HepG2 (cell line): ENCODE results near the gene POU2F2. TPM values are rescaled to one million over a fixed set of nuclear protein-coding genes. Genes with fewer than 3 reads are reported as not detected.

Source experiments
- ATF1 ChIP-seq: IDR thresholded peaks from 2 replicates; pipeline ENCODE4 v1.6.1; 2016; ENCODE audit warnings: mild to moderate bottlenecking, control low read depth
- CBX1 ChIP-seq: IDR thresholded peaks from one replicate; pipeline ENCODE4 v1.6.1; 2016; ENCODE audit warnings: antibody characterized with exemption, low read depth
- ETV5 ChIP-seq: IDR thresholded peaks from 2 replicates; pipeline ENCODE4 v1.6.1; 2018; ENCODE audit warnings: missing biosample characterization, missing genetic modification reagents, inconsistent platforms, borderline replicate concordance
- HDAC6 ChIP-seq: fragments of 200-600 bp; sonication (generic); IDR thresholded peaks from 2 replicates; pipeline ENCODE4 v1.7.0; 2017; ENCODE audit warnings: mild to moderate bottlenecking, antibody characterized with exemption, low read length, low read depth
- HES4 ChIP-seq: sonication (generic); formaldehyde crosslinking; IDR thresholded peaks from 2 replicates; pipeline ENCODE4 v1.9.0; 2021; ENCODE audit warnings: mild to moderate bottlenecking, missing genetic modification reagents, borderline replicate concordance
- MED1 ChIP-seq: sonication (generic); formaldehyde crosslinking; IDR thresholded peaks from 2 replicates; pipeline ENCODE4 v1.4.0; 2020; ENCODE audit warnings: missing genetic modification reagents
- MZF1 ChIP-seq: sonication (generic); formaldehyde crosslinking; IDR thresholded peaks from 2 replicates; pipeline ENCODE4 v1.8.1; 2023; ENCODE audit warnings: mild to moderate bottlenecking, missing genetic modification reagents, borderline replicate concordance
- PLRG1 ChIP-seq: fragments of 450-650 bp; conservative IDR thresholded peaks from 2 replicates; pipeline ENCODE4 v1.6.1; 2016
- PTBP1 ChIP-seq: fragments of 200-400 bp; formaldehyde crosslinking; IDR thresholded peaks from 2 replicates; pipeline ENCODE4 v1.6.1; 2018; ENCODE audit warnings: low read length, low read depth; ENCODE audit not compliant: poor library complexity, severe bottlenecking
- RFX1 ChIP-seq: fragments of 450-650 bp; IDR thresholded peaks from 2 replicates; pipeline ENCODE4 v1.6.1; 2017
- SMAD3 ChIP-seq: sonication (generic); formaldehyde crosslinking; IDR thresholded peaks from 2 replicates; pipeline ENCODE4 v1.4.0; 2020; ENCODE audit warnings: missing genetic modification reagents
- SNAI1 ChIP-seq: sonication (generic); formaldehyde crosslinking; IDR thresholded peaks from 2 replicates; pipeline ENCODE4 v1.5.0; 2020; ENCODE audit warnings: mild to moderate bottlenecking, missing genetic modification reagents, borderline replicate concordance
- ZNF124 ChIP-seq: sonication (generic); formaldehyde crosslinking; IDR thresholded peaks from 2 replicates; pipeline ENCODE4 v1.4.0; 2020; ENCODE audit warnings: missing genetic modification reagents
- ZNF33B ChIP-seq: sonication (generic); formaldehyde crosslinking; IDR thresholded peaks from 2 replicates; pipeline ENCODE4 v1.5.1; 2020; ENCODE audit warnings: mild to moderate bottlenecking, missing genetic modification reagents
- ZNF562 ChIP-seq: sonication (generic); formaldehyde crosslinking; IDR thresholded peaks from 2 replicates; pipeline ENCODE4 v1.8.0; 2022; ENCODE audit warnings: missing genetic modification reagents, borderline replicate concordance
- ZNF709 ChIP-seq: sonication (generic); formaldehyde crosslinking; IDR thresholded peaks from 2 replicates; pipeline ENCODE4 v1.5.0; 2020; ENCODE audit warnings: mild to moderate bottlenecking, missing genetic modification reagents
- ZSCAN12 ChIP-seq: sonication (generic); formaldehyde crosslinking; IDR thresholded peaks from 2 replicates; pipeline ENCODE4 v1.9.0; 2021; ENCODE audit warnings: mild to moderate bottlenecking, missing genetic modification reagents
- ZSCAN25 ChIP-seq: sonication (generic); formaldehyde crosslinking; IDR thresholded peaks from 2 replicates; pipeline ENCODE4 v1.8.0; 2022; ENCODE audit warnings: mild to moderate bottlenecking, missing genetic modification reagents
- ZSCAN9 ChIP-seq: IDR thresholded peaks from 2 replicates; pipeline ENCODE4 v1.6.1; 2016; ENCODE audit warnings: borderline replicate concordance
- polyA plus RNA-seq, 8 experiments: library from polyadenylated mRNA; depleted of rRNA in 3 of 8; stranded (reverse) in 7 of 8; unstranded in 1 of 8; fragments of >200 nt; fragmentation: Illumina TruSeq in 4 of 8; extraction: Trizol in 4 of 8; gene quantifications; 2 replicates each; pipeline versions ENCODE4 v1.2.1 to v1.2.3, GENCODE V29; 2011 to 2016; ENCODE audit warnings: low read depth in 4 of 8, missing spikeins in 1 of 8, mixed read lengths in 1 of 8; ENCODE audit not compliant: insufficient read depth in 1 of 8
- total RNA-seq, 5 experiments: library from RNA; depleted of rRNA; stranded (reverse); fragments of >200 nt; fragmentation: Illumina TruSeq; extraction: Trizol; gene quantifications; 2 replicates each; pipeline ENCODE4 v1.2.3, GENCODE V29; 2016; ENCODE audit warnings: low read depth in 1 of 5
- TF ChIP-seq, protein P1 (sequence below): sonication (generic); formaldehyde crosslinking; IDR thresholded peaks from 2 replicates; pipeline ENCODE4 v1.5.1; 2020; ENCODE audit warnings: mild to moderate bottlenecking, moderate library complexity, missing genetic modification reagents
- TF ChIP-seq, protein P2 (sequence below): sonication (generic); formaldehyde crosslinking; IDR thresholded peaks from 2 replicates; pipeline ENCODE4 v1.4.0; 2020; ENCODE audit warnings: missing genetic modification reagents
- TF ChIP-seq, protein P3 (sequence below): sonication (generic); formaldehyde crosslinking; IDR thresholded peaks from 2 replicates; pipeline ENCODE4 v1.4.0; 2020; ENCODE audit warnings: mild to moderate bottlenecking, missing genetic modification reagents, borderline replicate concordance
- TF ChIP-seq, protein P4 (sequence below): sonication (generic); formaldehyde crosslinking; IDR thresholded peaks from 2 replicates; pipeline ENCODE4 v1.5.0; 2020; ENCODE audit warnings: missing genetic modification reagents, mild to moderate bottlenecking, borderline replicate concordance

The POU2F2 gene
- total and polyA plus RNA-seq, 2 of the 13 experiments (the other 11 are each of a cell fraction or from before 2014, with no cell fraction given) = 0.09 to 0.17 TPM

DNA sequence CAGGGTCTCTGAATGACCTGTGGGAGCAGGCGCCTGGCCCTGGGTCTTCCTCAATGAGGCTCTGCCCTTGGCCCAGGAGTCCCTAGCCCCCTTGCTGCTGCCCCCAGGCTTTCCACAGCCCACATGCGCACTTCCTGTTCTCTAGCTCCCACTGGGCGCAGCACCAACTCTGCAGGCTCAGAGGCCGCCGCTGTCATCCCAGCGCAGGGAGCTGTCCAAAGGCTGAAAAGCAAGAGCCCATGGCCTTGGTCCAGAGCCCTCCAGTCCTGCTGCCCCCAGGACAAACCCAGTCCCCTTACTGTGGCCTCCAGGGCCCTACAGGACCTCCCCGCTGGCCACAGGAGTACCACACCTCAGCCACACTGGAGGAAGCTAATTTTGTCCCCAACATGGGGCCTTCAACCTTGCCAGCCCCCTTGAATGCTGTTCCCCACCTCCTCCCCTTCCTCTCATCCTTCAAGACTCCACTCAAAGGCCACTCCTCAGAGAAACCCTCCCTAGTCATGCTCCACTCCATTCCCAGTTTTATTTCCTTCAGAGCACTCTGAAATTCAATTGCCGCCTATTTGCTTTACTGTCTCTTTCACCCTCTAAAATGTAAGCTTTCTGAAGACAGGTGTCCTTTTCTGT is 8.0 kb upstream of the POU2F2 start (continued):
- TF ChIP-seq SMAD3 = 0 out of 2 replicates have a peak, but pooled peaks have one; percentile 68
- TF ChIP-seq, protein P1, sequence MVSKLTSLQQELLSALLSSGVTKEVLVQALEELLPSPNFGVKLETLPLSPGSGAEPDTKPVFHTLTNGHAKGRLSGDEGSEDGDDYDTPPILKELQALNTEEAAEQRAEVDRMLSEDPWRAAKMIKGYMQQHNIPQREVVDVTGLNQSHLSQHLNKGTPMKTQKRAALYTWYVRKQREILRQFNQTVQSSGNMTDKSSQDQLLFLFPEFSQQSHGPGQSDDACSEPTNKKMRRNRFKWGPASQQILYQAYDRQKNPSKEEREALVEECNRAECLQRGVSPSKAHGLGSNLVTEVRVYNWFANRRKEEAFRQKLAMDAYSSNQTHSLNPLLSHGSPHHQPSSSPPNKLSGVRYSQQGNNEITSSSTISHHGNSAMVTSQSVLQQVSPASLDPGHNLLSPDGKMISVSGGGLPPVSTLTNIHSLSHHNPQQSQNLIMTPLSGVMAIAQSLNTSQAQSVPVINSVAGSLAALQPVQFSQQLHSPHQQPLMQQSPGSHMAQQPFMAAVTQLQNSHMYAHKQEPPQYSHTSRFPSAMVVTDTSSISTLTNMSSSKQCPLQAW (CRISPR knock-in tag) = no peak
- TF ChIP-seq, protein P2, sequence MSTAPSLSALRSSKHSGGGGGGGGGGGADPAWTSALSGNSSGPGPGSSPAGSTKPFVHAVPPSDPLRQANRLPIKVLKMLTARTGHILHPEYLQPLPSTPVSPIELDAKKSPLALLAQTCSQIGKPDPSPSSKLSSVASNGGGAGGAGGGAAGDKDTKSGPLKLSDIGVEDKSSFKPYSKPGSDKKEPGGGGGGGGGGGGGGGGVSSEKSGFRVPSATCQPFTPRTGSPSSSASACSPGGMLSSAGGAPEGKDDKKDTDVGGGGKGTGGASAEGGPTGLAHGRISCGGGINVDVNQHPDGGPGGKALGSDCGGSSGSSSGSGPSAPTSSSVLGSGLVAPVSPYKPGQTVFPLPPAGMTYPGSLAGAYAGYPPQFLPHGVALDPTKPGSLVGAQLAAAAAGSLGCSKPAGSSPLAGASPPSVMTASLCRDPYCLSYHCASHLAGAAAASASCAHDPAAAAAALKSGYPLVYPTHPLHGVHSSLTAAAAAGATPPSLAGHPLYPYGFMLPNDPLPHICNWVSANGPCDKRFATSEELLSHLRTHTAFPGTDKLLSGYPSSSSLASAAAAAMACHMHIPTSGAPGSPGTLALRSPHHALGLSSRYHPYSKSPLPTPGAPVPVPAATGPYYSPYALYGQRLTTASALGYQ (CRISPR knock-in tag) = no peak
- TF ChIP-seq ZSCAN12 (CRISPR knock-in tag) = peak; percentile 88; the same call in 1 of the 2 replicates
- TF ChIP-seq PLRG1 = no peak
- TF ChIP-seq ZSCAN9 (CRISPR knock-in tag) = peak; percentile 93
- TF ChIP-seq, protein P3, sequence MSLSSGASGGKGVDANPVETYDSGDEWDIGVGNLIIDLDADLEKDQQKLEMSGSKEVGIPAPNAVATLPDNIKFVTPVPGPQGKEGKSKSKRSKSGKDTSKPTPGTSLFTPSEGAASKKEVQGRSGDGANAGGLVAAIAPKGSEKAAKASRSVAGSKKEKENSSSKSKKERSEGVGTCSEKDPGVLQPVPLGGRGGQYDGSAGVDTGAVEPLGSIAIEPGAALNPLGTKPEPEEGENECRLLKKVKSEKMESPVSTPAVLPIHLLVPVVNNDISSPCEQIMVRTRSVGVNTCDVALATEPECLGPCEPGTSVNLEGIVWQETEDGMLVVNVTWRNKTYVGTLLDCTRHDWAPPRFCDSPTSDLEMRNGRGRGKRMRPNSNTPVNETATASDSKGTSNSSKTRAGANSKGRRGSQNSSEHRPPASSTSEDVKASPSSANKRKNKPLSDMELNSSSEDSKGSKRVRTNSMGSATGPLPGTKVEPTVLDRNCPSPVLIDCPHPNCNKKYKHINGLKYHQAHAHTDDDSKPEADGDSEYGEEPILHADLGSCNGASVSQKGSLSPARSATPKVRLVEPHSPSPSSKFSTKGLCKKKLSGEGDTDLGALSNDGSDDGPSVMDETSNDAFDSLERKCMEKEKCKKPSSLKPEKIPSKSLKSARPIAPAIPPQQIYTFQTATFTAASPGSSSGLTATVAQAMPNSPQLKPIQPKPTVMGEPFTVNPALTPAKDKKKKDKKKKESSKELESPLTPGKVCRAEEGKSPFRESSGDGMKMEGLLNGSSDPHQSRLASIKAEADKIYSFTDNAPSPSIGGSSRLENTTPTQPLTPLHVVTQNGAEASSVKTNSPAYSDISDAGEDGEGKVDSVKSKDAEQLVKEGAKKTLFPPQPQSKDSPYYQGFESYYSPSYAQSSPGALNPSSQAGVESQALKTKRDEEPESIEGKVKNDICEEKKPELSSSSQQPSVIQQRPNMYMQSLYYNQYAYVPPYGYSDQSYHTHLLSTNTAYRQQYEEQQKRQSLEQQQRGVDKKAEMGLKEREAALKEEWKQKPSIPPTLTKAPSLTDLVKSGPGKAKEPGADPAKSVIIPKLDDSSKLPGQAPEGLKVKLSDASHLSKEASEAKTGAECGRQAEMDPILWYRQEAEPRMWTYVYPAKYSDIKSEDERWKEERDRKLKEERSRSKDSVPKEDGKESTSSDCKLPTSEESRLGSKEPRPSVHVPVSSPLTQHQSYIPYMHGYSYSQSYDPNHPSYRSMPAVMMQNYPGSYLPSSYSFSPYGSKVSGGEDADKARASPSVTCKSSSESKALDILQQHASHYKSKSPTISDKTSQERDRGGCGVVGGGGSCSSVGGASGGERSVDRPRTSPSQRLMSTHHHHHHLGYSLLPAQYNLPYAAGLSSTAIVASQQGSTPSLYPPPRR (CRISPR knock-in tag) = no peak
- no peak for TF ChIP-seq MZF1 (CRISPR knock-in tag)
- no peak for TF ChIP-seq RFX1
- no peak for TF ChIP-seq ZNF33B
- TF ChIP-seq ZNF562 (CRISPR knock-in tag) = no peak
- TF ChIP-seq PTBP1 = peak; percentile 54
- no peak for TF ChIP-seq HDAC6
- TF ChIP-seq ATF1 = no peak
- 0 out of 2 replicates have a peak, but pooled peaks have one; percentile 52 for TF ChIP-seq ZSCAN25 (CRISPR knock-in tag)
- TF ChIP-seq ZNF709 (CRISPR knock-in tag) = 0 out of 2 replicates have a peak, but pooled peaks have one; percentile 22
- 0 out of 2 replicates have a peak, but pooled peaks have one; percentile 32 for TF ChIP-seq MED1
- 0 out of 2 replicates have a peak, but pooled peaks have one; percentile 70 for TF ChIP-seq HES4
- no peak for TF ChIP-seq SNAI1 (CRISPR knock-in tag)
- TF ChIP-seq, protein P4, sequence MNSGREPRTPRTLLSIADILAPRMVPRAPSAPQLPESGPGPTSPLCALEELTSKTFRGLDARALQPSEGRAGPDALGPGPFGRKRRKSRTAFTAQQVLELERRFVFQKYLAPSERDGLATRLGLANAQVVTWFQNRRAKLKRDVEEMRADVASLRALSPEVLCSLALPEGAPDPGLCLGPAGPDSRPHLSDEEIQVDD (CRISPR knock-in tag) = no peak
- peak; percentile 37; the same call in 1 of the 2 replicates for TF ChIP-seq ETV5 (CRISPR knock-in tag)
- no peak for TF ChIP-seq CBX1
- TF ChIP-seq ZNF124 (CRISPR knock-in tag) = no peak; the same call in 1 of the 2 replicates
